Karpas-422 (cell line): ENCODE data around the gene C1orf105. TPM values are rescaled to one million over a fixed set of nuclear protein-coding genes. Genes with fewer than 3 reads are reported as not detected.

Experiments used
- DNase-seq: peaks from one replicate; pipeline ENCODE4 v3.0.0-alpha.2; 2015
- H2AFZ ChIP-seq: fragments of 200-600 bp; sonication (generic); 2 replicates; pipeline ENCODE4 v1.6.1; 2014; ENCODE audit warnings: antibody characterized with exemption, low read length, mixed read lengths
- H3K27ac ChIP-seq: fragments of 200-600 bp; sonication (generic); 2 replicates; pipeline ENCODE4 v1.5.1; 2014; ENCODE audit warnings: mild to moderate bottlenecking, low read length, moderate library complexity
- H3K27me3 ChIP-seq: fragments of 200-600 bp; sonication (generic); 2 replicates; pipeline ENCODE4 v1.6.1; 2014; ENCODE audit warnings: low read length, mixed read lengths
- H3K36me3 ChIP-seq: fragments of 200-600 bp; sonication (generic); 2 replicates; pipeline ENCODE4 v1.6.1; 2014; ENCODE audit warnings: low read length, mixed read lengths; ENCODE audit not compliant: insufficient read depth
- H3K4me1 ChIP-seq: fragments of 200-600 bp; sonication (generic); 2 replicates; pipeline ENCODE4 v1.6.1; 2014; ENCODE audit warnings: mild to moderate bottlenecking, low read length, mixed read lengths
- H3K4me2 ChIP-seq: fragments of 200-600 bp; sonication (generic); 2 replicates; pipeline ENCODE4 v1.6.1; 2014; ENCODE audit warnings: low read length, low read depth, mild to moderate bottlenecking; ENCODE audit not compliant: poor library complexity, severe bottlenecking
- H3K4me3 ChIP-seq: fragments of 200-600 bp; sonication (generic); 2 replicates; pipeline ENCODE4 v1.5.1; 2014; ENCODE audit warnings: mild to moderate bottlenecking, antibody characterized with exemption, low read length, mixed read lengths
- H3K79me2 ChIP-seq: fragments of 200-600 bp; sonication (generic); 2 replicates; pipeline ENCODE4 v1.6.1; 2014; ENCODE audit warnings: mild to moderate bottlenecking, low read length, mixed read lengths
- H3K9ac ChIP-seq: fragments of 200-600 bp; sonication (generic); 2 replicates; pipeline ENCODE4 v1.6.0; 2014; ENCODE audit warnings: low read length
- H3K9me2 ChIP-seq: fragments of 200-600 bp; sonication (generic), shearing (Covaris generic); replicated peaks from 2 replicates; pipeline ENCODE4 v1.6.0; 2014; ENCODE audit warnings: mild to moderate bottlenecking, low read length, moderate library complexity; ENCODE audit not compliant: insufficient read depth
- H3K9me3 ChIP-seq: fragments of 300-700, 200-600 bp; sonication (generic); 2 replicates; pipeline ENCODE4 v1.6.1; 2014; ENCODE audit warnings: low read length, mixed read lengths
- H4K20me1 ChIP-seq: fragments of 200-600 bp; sonication (generic); 2 replicates; pipeline ENCODE4 v1.6.1; 2014; ENCODE audit warnings: mild to moderate bottlenecking, antibody characterized with exemption, low read length, low read depth; ENCODE audit not compliant: insufficient read depth
- total RNA-seq: library from RNA; depleted of rRNA; stranded (reverse); fragments of >200 nt; shearing (Covaris generic); gene quantifications from 2 replicates; pipeline ENCODE4 v1.2.3, GENCODE V29; 2014; ENCODE audit warnings: low replicate concordance

Gene C1orf105
- total RNA-seq, 1 experiment from 2014 or later = not detected

GRCh38 chr1:172398193-172398592 lies 22.3 kb upstream of the C1orf105 start:
- no peak overlapping the region for H2AFZ ChIP-seq
- no peak overlapping the region for H3K27ac ChIP-seq
- H3K4me1 ChIP-seq = peaks cover 5% of the 10 kb centered on the region; the same call in 1 of the 2 replicates
- H3K9me3 ChIP-seq = no peaks in the 10 kb centered on the region
- no peaks in the 10 kb centered on the region for H3K79me2 ChIP-seq
- H3K27me3 ChIP-seq = no peaks in the 10 kb centered on the region
- H3K36me3 ChIP-seq = no peaks in the 10 kb centered on the region; the same call in 1 of the 2 replicates
- H3K4me2 ChIP-seq = no peak overlapping the region
- H3K9ac ChIP-seq = no peak overlapping the region
- no peaks in the 10 kb centered on the region for H4K20me1 ChIP-seq
- H3K4me3 ChIP-seq = no peak overlapping the region
- H3K9me2 ChIP-seq = no peaks in the 10 kb centered on the region
- DNase-seq = no peak

GRCh38 chr1:172398970-172399755 lies 21.3 kb upstream of the C1orf105 start:
- Histone ChIP-seq H3K9me3 (no peaks in the 10 kb centered on the region), H3K4me1 (no peaks in the 10 kb centered on the region), H3K9me2 (no peaks in the 10 kb centered on the region), H3K79me2 (no peaks in the 10 kb centered on the region), H3K9ac (no peak overlapping the region), H2AFZ (no peak overlapping the region), H3K27me3 (no peaks in the 10 kb centered on the region), H4K20me1 (no peaks in the 10 kb centered on the region), H3K27ac (no peak overlapping the region), H3K4me3 (no peak overlapping the region), H3K4me2 (no peak overlapping the region), H3K36me3 (no peaks in the 10 kb centered on the region)
- DNase-seq = peak; percentile 60

GRCh38 chr1:172399756-172400721 lies 20.4 kb upstream of the C1orf105 start:
- no peaks in the 10 kb centered on the region for H3K27me3 ChIP-seq
- no peaks in the 10 kb centered on the region for H4K20me1 ChIP-seq
- no peaks in the 10 kb centered on the region for H3K9me2 ChIP-seq
- H3K36me3 ChIP-seq = no peaks in the 10 kb centered on the region
- H3K79me2 ChIP-seq = no peaks in the 10 kb centered on the region
- H2AFZ ChIP-seq = no peak overlapping the region
- H3K4me1 ChIP-seq = no peaks in the 10 kb centered on the region
- no peak overlapping the region for H3K4me2 ChIP-seq
- H3K9me3 ChIP-seq = no peaks in the 10 kb centered on the region
- no peak overlapping the region for H3K4me3 ChIP-seq
- no peak for DNase-seq
- no peak overlapping the region for H3K9ac ChIP-seq
- H3K27ac ChIP-seq = no peak overlapping the region

GRCh38 chr1:172400722-172401105 lies 19.8 kb upstream of the C1orf105 start:
- Histone ChIP-seq H3K9me2 (no peaks in the 10 kb centered on the region), H3K9me3 (no peaks in the 10 kb centered on the region), H3K4me1 (no peaks in the 10 kb centered on the region), H2AFZ (no peak overlapping the region), H3K36me3 (no peaks in the 10 kb centered on the region), H3K4me2 (no peak overlapping the region), H3K27me3 (no peaks in the 10 kb centered on the region), H4K20me1 (no peaks in the 10 kb centered on the region), H3K9ac (no peak overlapping the region), H3K79me2 (no peaks in the 10 kb centered on the region), H3K27ac (no peak overlapping the region), H3K4me3 (no peak overlapping the region)
- DNase-seq = no peak

- Histone ChIP-seq H3K4me3 (no peak overlapping the region), H3K4me1 (no peaks in the 10 kb centered on the region), H3K27me3 (no peaks in the 10 kb centered on the region), H3K9me3 (no peaks in the 10 kb centered on the region), H4K20me1 (no peaks in the 10 kb centered on the region), H3K4me2 (no peak overlapping the region), H2AFZ (no peak overlapping the region), H3K9me2 (no peaks in the 10 kb centered on the region), H3K36me3 (no peaks in the 10 kb centered on the region), H3K27ac (no peak overlapping the region), H3K9ac (no peak overlapping the region), H3K79me2 (no peaks in the 10 kb centered on the region)
- DNase-seq = no peak
Observed at GRCh38 chr1:172401477-172401876, 19.0 kb upstream of the C1orf105 start.

GRCh38 chr1:172401892-172402291 lies 18.6 kb upstream of the C1orf105 start:
- Histone ChIP-seq H3K9ac (no peak overlapping the region), H3K4me3 (no peak overlapping the region), H3K9me2 (no peaks in the 10 kb centered on the region), H3K27me3 (no peaks in the 10 kb centered on the region), H2AFZ (no peak overlapping the region), H3K4me2 (no peak overlapping the region), H3K4me1 (no peaks in the 10 kb centered on the region), H3K27ac (no peak overlapping the region), H4K20me1 (no peaks in the 10 kb centered on the region), H3K36me3 (no peaks in the 10 kb centered on the region), H3K9me3 (no peaks in the 10 kb centered on the region), H3K79me2 (no peaks in the 10 kb centered on the region)
- DNase-seq = peak; percentile 53

DNA sequence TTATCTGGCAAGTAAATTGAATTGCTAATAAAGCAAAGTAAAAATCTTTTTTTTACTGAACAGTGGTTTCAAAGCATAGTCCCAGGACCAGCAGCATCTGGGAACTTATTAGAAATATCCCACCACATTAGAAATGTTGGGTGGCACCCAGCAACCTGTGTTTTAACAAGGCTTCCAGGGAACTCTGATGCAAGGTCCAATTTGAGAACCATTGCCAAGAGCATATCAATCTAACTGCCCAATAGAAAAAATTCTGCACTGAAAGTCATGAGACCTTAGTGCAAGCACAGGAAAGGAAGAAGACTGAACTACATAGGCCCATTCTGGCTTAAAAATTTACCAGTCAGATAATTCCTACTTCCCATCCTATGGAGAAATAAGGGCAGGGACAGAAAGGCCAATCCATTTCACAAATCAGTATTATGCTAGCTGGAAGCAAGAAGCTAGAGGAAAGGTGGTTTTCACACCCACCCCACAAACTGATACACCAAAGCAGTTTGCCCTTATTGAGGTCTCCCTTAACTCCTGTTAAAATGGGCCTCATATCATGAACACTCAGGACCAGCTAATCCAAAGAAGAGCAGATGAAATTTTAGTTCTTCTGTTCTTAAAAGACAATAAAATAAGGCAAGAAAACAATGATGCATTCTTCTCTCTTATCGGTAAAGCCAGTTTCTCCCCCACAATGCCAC lies 17.5 kb upstream of the C1orf105 start:
- Histone ChIP-seq H3K9ac (no peak overlapping the region), H3K9me2 (no peaks in the 10 kb centered on the region), H3K4me3 (no peak overlapping the region), H3K9me3 (no peaks in the 10 kb centered on the region), H3K4me2 (no peak overlapping the region), H3K4me1 (no peaks in the 10 kb centered on the region), H3K79me2 (no peaks in the 10 kb centered on the region), H3K36me3 (no peaks in the 10 kb centered on the region), H2AFZ (no peak overlapping the region), H4K20me1 (no peaks in the 10 kb centered on the region), H3K27ac (no peak overlapping the region), H3K27me3 (no peaks in the 10 kb centered on the region)
- no peak for DNase-seq

DNA sequence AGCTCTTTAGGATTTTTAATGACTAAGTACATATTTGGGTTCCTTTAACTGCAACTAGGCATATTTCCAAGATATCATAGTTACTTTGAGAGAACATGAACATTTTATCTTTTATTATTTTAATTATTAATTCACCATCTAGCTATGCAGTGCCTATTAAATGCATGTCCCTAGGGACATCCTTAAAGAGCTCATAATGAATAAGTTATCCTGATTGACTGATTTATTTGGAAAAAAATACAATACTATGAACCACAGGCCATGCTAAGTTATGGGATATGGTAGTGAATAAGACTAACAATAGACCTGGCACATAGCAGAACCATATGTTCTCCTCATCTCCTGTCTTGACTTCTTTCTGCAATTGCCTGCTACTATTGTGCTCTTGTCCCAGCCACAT lies 16.4 kb upstream of the C1orf105 start:
- Histone ChIP-seq H3K4me2 (no peak overlapping the region), H3K79me2 (no peaks in the 10 kb centered on the region), H3K27ac (no peak overlapping the region), H3K4me1 (no peaks in the 10 kb centered on the region), H4K20me1 (no peaks in the 10 kb centered on the region), H3K4me3 (no peak overlapping the region), H3K9ac (no peak overlapping the region), H3K36me3 (no peaks in the 10 kb centered on the region), H3K27me3 (no peaks in the 10 kb centered on the region), H3K9me2 (no peaks in the 10 kb centered on the region), H3K9me3 (no peaks in the 10 kb centered on the region), H2AFZ (no peak overlapping the region)
- no peak for DNase-seq
